Activated CD4-positive, alpha-beta T cell treated with anti-CD3 and anti-CD28 coated beads for 4 hours (primary cell): ENCODE measurements around the gene ARHGAP28.

Source experiments
- DNase-seq, 2 donors: peaks; one replicate each; pipeline ENCODE4 v3.0.0-alpha.2; 2020

ARHGAP28 gene

DNA sequence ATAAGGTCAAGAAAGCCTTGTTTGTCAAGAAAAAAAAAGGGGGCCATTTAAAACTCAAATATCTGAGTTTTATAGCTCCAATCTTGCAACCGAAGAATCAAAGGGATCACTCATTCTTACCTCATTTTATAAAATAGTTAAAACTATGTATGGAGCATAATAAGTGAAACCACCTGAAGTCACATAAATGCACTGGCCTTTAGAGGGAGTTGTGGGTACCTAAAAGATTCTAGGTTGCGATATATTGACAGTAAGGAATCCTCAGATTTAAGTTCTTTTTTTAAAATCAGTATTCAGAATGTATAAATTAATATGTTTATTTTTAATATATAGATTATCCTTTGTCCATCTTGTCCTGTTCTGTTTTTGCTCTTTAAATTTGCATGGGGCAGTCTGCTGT lies 3.4 kb downstream of the ARHGAP28 start:
- DNase-seq: no peak

DNA sequence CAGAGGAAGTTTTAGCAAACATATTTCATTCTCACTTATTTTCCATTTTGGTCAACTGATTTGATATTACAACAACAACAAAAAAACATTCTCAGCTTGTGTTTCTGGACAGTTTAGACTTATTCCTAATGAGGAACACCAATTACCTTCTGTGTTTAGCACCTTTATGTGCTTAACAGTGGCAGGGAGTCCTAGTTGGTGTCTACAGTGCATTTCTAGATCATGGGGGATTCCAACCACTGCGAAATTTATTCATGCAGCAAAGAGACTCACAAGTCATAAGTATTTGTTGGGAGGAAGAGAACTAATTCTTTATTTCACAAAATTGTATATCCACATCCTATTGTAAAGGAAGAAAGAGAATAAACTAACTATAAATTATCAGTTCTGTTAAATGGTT lies 4.2 kb downstream of the ARHGAP28 start:
- DNase-seq: no peak

- no peak for DNase-seq
Observed at GRCh38 chr18:6734726-6735430, 5.4 kb downstream of the ARHGAP28 start.

GRCh38 chr18:6737833-6738232 lies 8.3 kb downstream of the ARHGAP28 start:
- DNase-seq: no peak

DNA sequence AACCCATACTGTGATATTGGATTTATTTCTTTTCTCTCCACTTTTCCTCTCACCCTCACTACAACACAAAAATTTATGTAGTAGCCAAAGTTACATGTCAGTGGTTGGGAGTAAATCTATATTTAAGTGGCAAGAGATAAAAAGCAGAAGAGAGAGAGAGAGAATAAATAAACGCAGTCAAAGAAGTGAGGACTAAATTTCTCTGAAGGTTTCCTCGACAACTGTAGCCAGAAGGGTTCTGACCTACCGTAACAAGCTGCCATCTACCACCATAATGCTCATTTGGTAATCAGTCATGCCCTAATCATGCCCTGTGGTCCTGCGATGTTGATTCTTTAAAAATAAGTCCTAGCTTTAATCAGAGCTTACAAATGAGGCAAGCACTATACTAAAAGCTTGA lies 9.1 kb downstream of the ARHGAP28 start:
- DNase-seq: no peak

DNA sequence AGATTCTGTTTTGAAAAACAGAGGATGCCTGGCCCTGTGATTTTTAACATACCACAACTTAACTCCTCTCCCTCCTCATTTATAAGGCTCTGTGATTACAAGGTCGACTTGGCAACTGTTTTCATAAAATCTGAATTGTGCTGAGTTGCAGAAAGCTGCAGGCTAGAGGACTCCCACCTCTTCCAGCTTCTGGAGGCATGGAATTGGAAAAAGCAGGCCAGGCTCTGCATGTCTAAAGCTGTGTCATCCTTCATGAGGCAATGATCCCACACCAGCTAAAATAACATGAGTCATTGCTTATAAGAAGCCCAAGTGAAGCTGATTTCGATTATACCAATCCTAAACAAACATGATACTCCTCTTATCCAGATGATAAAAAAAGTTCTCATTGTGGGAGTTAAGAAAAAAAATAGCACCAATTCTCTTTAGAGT lies 11.7 kb downstream of the ARHGAP28 start:
- no peak for DNase-seq

GRCh38 chr18:6741786-6742185 lies 12.3 kb downstream of the ARHGAP28 start:
- no peak for DNase-seq

DNA sequence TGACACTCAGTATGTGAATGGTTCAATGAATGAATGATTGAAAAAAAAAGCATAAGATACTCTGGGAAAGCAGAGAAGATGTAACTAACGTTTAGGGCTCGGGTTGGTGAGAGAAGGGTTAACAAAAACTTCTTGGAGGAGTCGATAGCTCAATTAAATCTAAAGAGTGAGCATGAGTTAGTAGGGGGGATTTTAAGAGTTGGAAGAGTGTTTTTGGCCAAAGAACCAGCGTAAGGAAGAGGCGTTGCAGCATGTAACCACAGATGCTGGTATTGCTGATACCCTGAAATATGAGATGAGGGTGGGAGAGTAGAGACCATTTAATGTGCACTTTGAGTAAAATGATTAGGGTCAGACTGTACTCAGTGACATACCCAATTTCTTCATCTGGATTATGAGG lies 14.5 kb downstream of the ARHGAP28 start:
- DNase-seq: no peak

DNA sequence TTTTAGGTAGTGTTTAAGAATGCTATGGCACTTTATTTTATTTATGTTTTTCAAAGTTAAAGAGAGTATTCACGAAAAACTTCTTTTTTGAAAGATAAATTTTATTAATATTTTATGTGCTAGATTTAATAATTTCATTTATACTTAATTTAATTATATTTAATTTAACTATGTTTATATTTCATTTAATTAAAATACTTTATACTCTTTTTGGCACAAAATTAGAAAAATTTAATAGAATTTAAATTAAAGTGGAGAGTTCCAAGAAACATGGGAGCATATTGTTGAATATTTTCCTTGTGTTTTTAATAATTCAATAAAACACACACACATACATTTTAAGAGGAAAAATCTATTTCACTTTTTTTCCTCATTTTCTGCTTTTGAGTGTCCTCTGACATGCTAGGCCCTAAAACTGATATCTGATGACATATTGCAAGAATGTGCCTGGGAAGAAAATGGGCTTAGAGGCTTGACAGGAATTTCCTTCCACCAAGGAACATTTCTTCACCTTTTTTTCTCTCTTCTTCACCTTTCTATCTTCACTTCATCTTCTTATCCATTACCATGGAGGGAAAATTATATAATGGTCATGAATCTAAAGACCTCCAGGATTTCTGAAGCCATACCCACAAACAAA lies 15.4 kb downstream of the ARHGAP28 start:
- DNase-seq: no peak

DNA sequence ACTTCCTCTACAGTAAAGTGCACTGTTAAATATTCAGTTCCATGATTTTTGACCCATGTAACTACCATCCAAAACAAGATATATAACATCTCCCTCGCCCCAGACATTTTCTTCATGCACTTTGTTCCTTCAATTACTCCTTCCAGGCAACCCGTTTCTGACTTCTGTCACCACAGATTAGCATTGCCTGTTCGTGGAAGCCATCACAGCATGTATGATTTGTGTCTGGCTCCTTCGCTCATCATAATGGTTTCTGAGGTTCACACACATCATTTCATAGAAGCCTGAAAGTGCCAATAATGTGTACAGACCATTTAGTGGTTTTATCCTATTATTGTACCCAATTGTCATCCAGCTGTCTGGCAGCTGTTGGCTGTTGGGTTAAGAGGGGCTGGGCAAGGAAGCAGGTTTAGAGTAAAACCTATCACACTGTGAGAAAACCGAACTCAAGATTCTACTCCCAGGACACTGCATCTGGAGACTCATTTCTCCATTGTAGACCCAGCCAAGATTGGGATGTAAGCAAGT lies 16.1 kb downstream of the ARHGAP28 start:
- DNase-seq: no peak

DNA sequence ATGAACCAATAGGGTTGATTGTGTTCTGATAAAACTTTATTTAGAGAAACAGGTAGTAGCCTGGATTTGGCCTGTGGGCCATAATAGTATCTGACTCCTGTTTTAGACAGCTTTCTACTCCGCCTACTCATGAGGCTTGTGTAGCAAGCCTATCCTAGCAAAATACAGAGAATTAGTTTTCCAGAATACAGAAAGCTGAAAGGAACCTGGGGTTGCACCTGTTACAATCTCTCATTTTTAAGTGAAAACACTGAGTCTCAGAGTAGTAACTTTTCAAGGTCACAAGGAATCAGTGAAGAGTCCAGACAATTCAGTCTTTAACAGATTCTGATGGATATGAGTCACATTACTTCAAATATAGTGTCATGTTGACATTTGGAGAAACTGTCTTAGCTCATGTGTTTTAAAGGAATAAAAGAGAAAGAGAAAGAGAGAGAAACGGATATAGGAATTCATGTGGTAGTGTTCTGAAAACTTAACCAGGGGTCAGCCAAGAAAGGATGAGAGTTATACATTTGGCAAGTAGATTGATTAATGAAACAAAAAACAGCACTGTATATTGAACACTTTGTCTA lies 17.0 kb downstream of the ARHGAP28 start:
- no peak for DNase-seq

GRCh38 chr18:6747646-6748045 lies 18.1 kb downstream of the ARHGAP28 start:
- no peak for DNase-seq

DNA sequence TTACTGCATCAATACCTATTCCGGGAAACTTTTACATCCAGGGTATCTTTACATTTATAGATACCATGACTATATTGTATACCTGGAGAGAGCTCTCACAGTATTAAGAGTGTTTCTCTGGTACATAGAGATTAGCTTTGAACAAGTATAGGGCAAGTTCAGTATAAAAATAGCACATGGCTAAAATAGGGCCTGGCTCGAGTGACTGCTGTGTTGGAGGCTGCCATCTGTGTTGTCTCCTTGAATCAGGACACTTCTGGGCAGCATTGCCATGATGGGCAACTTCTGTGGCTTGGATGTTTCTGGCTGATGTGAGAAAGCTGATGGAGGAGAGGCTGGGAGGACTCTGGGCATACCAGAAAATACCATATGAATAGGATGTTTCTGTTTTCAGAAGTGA lies 18.7 kb downstream of the ARHGAP28 start:
- DNase-seq: no peak

- DNase-seq: no peak
Observed at GRCh38 chr18:6750411-6750810, 20.9 kb downstream of the ARHGAP28 start.

DNA sequence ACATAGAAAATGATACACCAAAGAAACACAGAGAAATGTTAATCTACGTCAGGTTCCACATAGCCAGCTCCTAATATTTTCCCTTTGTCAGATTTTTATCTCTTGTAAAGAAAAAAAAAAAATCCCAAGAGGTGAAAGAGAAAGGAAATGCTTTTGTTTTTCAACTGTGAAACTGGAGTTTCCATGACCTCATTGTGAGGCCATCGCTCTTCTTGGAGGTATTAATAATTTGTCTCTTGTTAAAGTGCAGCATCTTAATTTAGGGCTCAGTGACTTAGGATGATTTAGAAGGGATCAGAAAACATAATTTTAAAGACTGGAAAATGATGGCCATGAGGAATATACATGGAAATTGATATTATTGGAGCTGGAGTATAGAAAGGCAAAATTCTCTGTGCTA lies 21.7 kb downstream of the ARHGAP28 start:
- DNase-seq: no peak

- DNase-seq: no peak
Observed at GRCh38 chr18:6752202-6752860, 22.8 kb downstream of the ARHGAP28 start.

DNA sequence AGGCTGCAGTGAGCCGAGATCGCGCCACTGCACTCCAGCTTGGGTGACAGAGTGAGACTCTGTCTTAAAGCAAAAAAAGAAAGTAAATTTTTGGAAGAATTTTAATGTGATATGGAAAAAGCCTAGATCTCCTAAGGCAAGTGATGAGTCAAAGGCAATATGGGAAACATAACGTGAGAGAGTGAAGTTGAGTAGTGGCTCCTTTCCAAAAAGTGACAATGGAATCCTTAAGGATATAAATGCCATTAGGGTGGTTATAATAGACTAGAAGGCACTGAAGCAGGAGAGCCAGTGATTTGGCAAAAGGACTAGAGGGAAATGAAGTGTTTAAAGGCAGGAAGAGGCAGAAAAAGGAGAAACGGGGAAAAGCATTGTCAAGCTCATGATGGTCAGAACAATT lies 25.6 kb downstream of the ARHGAP28 start:
- DNase-seq: no peak

GRCh38 chr18:6757931-6758330 lies 28.4 kb downstream of the ARHGAP28 start:
- no peak for DNase-seq

- no peak for DNase-seq
Observed at GRCh38 chr18:6759579-6759978, 30.1 kb downstream of the ARHGAP28 start.

DNA sequence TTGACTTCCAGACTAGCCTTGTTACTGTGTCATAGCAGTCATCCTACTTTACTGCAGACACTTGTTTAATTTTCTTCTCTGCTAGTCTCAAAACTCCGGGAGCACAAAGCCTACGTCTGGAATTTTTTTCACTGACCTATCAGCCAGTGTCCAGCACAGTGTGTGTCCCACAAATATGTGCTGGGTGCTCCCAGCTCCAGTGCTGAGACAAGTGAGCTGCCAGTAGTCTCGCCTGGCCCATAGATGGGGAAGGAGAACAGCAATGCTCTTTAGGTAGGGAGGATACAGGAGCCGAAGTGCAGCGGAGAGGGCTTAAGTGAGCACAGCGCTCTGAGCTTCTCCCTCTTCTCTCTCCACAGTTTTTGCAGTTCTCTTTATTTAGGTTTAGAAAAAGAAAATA lies 34.0 kb downstream of the ARHGAP28 start:
- no peak for DNase-seq

GRCh38 chr18:6764382-6764781 lies 34.9 kb downstream of the ARHGAP28 start:
- no peak for DNase-seq

DNA sequence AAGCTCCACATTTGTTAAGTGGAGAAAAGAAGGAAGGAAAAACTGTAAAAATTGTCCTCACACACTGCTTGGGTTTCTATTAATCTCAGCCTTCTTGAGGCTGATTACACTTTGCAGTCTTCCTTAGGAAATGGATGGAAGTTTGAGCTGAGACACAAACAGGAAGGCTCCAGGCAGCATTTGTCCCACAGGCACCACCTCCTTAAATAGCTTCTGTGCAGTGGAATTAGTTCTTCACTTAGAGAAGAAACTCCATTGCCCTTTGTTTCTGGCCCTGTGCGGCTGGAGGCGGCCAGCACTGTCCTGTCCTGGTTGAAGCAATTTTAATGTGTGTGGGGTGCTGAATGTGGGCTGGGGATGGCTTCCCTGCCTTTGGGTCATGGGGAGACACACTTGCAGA lies 44.3 kb downstream of the ARHGAP28 start:
- DNase-seq: no peak

GRCh38 chr18:6775237-6775636 lies 45.7 kb downstream of the ARHGAP28 start:
- DNase-seq: no peak

GRCh38 chr18:6775702-6776101 lies 46.2 kb downstream of the ARHGAP28 start:
- DNase-seq: no peak
